ENCODE measurements around the gene IQCH. TPM values are rescaled to one million over a fixed set of nuclear protein-coding genes. Genes with fewer than 3 reads are reported as not detected.

Gene IQCH
- total RNA-seq, result 1.1 and 1.5 TPM in 2 replicates

GRCh38 chr15:67254238-67255175 lies at the start of gene IQCH, which contains the start of gene AAGAB:
IQCH (plus strand) TSS chr15:67254786; CDS start chr15:67254897, 111 bp downstream.
AAGAB (minus strand) TSS chr15:67254661; CDS start chr15:67254631, 30 bp downstream.
- Mint-ChIP-seq H3K9me3 (no peaks in the 10 kb centered on the region), H3K27ac (peak within 1 kb of the TSS; percentile 95), H3K27me3 (no peaks in the 10 kb centered on the region), H3K4me3 (peak within 1 kb of the TSS; percentile 99), H3K4me1 (peaks cover 26% of the 10 kb centered on the region), H3K36me3 (ENCODE audit: low read depth) (peaks cover 12% of the 10 kb centered on the region)
- DNase-seq (peak; percentile 100), ATAC-seq (ENCODE audit: low read depth) (peak; percentile 96)
- CTCF ChIA-PET, result no interaction called here
- TF ChIP-seq, protein P1, sequence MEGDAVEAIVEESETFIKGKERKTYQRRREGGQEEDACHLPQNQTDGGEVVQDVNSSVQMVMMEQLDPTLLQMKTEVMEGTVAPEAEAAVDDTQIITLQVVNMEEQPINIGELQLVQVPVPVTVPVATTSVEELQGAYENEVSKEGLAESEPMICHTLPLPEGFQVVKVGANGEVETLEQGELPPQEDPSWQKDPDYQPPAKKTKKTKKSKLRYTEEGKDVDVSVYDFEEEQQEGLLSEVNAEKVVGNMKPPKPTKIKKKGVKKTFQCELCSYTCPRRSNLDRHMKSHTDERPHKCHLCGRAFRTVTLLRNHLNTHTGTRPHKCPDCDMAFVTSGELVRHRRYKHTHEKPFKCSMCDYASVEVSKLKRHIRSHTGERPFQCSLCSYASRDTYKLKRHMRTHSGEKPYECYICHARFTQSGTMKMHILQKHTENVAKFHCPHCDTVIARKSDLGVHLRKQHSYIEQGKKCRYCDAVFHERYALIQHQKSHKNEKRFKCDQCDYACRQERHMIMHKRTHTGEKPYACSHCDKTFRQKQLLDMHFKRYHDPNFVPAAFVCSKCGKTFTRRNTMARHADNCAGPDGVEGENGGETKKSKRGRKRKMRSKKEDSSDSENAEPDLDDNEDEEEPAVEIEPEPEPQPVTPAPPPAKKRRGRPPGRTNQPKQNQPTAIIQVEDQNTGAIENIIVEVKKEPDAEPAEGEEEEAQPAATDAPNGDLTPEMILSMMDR (IDR thresholded peaks at IDR 0.05), result no peak
- POLR2A ChIA-PET, result interaction anchor here (0.6 to 1.9 kb wide), 11 partner anchors 14 to 189 kb away, joined by 3 to 18 read pairs (median 5); partner anchors contain the start of gene SMAD3
- intact Hi-C loops (cut with micrococcal nuclease), result loop anchor here (1.0 to 10.0 kb wide), 6 partner anchors 13 to 750 kb away; partner anchors contain the start of genes RPL4, SMAD3 and ZWILCH

GRCh38 chr15:67207555-67208207 lies 46.9 kb upstream of the IQCH start:
- intact Hi-C loops (cut with micrococcal nuclease), result no loop called here
- Mint-ChIP-seq H3K27ac (no peak overlapping the region), H3K36me3 (ENCODE audit: low read depth) (peaks cover 63% of the 10 kb centered on the region), H3K4me3 (no peak overlapping the region), H3K27me3 (no peaks in the 10 kb centered on the region), H3K4me1 (no peaks in the 10 kb centered on the region), H3K9me3 (no peaks in the 10 kb centered on the region)
- TF ChIP-seq, protein P1 (IDR thresholded peaks at IDR 0.05), result no peak
- ChIA-PET CTCF (no interaction called here), POLR2A (no interaction called here)
- no peak for DNase-seq
- no peak for ATAC-seq (ENCODE audit: low read depth)

DNA sequence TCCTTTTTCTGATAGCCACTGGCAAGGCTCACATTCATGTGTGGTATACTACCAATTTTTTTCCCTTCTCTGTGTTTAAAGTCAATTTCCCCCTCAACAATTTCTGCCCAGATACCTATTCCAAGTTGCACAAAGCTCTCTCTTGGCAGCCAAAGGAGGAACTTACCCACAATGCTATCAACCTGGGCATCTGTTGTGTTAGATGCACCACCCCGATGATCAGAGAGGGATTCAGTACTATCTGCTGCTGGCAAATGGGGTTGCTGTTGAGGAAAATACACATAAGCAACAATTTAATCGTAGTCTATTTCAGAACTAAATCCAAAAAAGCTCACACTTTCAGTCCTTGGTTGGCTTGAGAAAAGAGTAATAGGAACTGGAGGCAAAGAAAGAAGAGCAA lies 46.2 kb upstream of the IQCH start:
- TF ChIP-seq, protein P1 (IDR thresholded peaks at IDR 0.05), result no peak
- POLR2A ChIA-PET, result no interaction called here
- peaks cover 57% of the 10 kb centered on the region for H3K36me3 Mint-ChIP-seq (ENCODE audit: low read depth)

DNA sequence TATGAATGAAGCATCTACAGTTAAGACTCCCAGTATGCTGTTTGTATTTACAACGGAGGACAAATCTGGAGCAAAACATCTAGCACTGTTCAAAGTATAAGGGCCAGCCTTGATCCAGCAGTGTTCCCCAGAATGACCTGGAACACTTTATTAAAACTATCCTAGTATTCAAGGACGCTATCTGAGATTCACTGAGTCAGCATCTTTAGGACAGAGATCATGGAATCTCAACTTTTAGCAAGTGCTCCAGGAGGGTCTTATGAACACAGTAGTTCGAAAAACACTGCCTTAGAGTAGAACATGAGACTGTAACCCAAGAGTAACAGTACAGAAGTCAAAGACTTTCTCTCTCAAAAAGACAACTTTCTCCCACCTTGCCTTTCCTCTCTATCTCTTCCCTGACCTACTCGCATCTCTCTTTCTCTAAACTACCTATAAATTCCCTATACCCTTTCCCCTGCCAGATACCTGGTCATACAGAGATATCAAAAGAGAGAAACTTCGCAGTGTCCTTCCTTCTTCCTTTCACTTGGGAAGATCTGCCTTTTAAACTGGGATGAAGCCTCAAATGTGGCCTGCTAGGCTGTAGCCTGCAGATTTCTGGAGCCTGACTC lies 43.9 kb upstream of the IQCH start:
- ChIA-PET CTCF (no interaction called here), POLR2A (no interaction called here)
- DNase-seq (no peak), ATAC-seq (ENCODE audit: low read depth) (no peak)
- H3K27ac Mint-ChIP-seq, result no peak overlapping the region
- H3K27me3 Mint-ChIP-seq, result no peaks in the 10 kb centered on the region
- no peak overlapping the region for H3K4me3 Mint-ChIP-seq
- TF ChIP-seq, protein P1 (IDR thresholded peaks at IDR 0.05), result no peak
- H3K9me3 Mint-ChIP-seq, result no peaks in the 10 kb centered on the region
- intact Hi-C loops (cut with micrococcal nuclease), result no loop called here
- H3K36me3 Mint-ChIP-seq (ENCODE audit: low read depth), result peaks cover 40% of the 10 kb centered on the region
- H3K4me1 Mint-ChIP-seq, result no peaks in the 10 kb centered on the region

More for the DNA sequence above, 46.2 kb upstream of the IQCH start:
- H3K4me1 Mint-ChIP-seq, result no peaks in the 10 kb centered on the region
- intact Hi-C loops (cut with micrococcal nuclease), result no loop called here
- CTCF ChIA-PET, result no interaction called here
- no peak overlapping the region for H3K4me3 Mint-ChIP-seq
- no peaks in the 10 kb centered on the region for H3K27me3 Mint-ChIP-seq
- ATAC-seq (ENCODE audit: low read depth), result no peak
- no peak for DNase-seq
- H3K9me3 Mint-ChIP-seq, result no peaks in the 10 kb centered on the region
- no peak overlapping the region for H3K27ac Mint-ChIP-seq

Data from activated B cell treated with CpG ODN at 0.5 μM for 24 hours (primary cell).